GM19099 (cell line): ENCODE measurements around the gene NELFB.
A peak's percentile ranks its signal among the peaks of the same experiment; 100 is the strongest.

Source experiments
- POLR2A ChIP-seq: IDR thresholded peaks from 3 replicates; pipeline ENCODE4 v1.6.1; 2011; ENCODE audit warnings: low read depth; ENCODE audit not compliant: insufficient read length; ENCODE audit errors: extremely low read depth

The NELFB gene

DNA sequence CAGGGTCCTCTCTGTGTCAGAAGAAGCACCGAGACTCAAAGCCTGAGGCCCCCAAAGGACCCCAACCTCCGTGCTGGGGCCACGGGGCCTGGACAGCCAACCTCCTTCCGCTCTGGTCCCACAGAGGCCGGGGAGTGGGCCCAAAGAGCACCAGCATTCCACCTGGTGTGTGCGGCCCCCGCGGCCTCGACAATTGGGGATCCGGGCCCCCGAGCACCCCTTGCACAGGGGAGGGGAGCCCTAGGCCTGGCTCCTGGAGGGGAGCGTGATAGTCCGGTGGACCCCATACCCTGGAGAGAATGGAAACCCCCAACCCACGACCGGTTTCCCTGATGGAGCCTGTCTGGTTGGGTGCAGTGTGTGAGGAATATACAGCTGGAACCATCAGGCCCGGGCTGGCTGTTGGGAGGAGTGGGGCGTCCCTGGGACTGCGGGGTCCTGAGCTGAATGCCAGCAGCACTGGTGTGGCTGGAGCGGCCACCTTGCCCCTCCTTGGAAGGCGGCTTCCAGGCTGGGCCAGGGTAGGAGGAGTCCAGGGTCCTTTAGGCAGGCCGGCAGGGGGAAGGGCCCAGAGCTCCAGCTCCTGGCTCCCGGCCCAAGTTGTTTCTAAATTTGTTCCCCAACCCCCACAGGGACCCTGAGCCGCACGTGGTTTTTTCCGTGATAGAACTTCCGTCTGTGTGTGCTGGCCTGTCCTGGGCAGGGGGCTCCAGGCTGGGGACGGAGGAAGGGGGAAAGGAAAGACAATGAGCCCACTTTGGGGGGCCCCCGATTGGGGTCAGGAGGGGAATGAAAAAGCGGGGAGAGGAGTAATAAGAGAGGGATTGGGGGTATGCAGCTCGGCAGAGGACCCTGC is 21.6 kb downstream of the NELFB start:
- TF ChIP-seq POLR2A = no peak

- peak; percentile 74 for TF ChIP-seq POLR2A
Measured at GRCh38 chr9:137277329-137278041, 22.4 kb downstream of the NELFB start, which contains the start of gene TOR4A. TSS of gene TOR4A (plus strand) at chr9:137277726. CDS start at chr9:137278690, 964 bp downstream.

DNA sequence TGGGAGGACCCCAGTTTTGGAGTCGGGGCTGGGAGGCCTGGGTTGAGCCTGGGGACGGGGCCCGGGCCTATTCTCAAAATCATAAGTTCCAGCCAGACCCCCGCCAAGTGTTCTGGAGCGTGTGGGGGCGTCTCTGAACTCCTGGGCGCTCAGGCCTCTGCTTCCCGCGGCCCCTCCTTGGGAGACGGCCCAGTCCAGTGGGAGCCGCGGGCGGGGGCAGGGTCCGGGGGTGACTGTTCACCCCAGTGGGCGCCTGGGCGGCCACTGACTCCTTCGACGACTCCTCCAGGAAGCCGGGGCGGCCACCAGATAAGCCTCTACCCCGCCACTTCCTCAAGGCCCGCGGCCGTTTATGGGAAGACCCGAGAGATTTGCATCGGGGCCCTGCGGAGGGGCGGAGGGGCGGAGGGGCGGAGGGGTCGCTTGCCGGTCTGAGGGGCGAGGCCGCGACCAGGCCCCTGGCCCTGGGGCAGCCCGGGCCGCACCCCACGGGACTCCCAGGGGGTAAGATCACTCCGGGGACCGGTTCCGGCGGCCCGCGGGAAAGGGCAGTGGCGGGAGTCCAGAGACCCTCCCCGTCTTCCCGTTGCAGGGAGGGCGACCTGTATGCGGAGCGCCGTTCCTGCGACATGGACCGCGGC is 23.1 kb downstream of the NELFB start:
- no peak for TF ChIP-seq POLR2A

DNA sequence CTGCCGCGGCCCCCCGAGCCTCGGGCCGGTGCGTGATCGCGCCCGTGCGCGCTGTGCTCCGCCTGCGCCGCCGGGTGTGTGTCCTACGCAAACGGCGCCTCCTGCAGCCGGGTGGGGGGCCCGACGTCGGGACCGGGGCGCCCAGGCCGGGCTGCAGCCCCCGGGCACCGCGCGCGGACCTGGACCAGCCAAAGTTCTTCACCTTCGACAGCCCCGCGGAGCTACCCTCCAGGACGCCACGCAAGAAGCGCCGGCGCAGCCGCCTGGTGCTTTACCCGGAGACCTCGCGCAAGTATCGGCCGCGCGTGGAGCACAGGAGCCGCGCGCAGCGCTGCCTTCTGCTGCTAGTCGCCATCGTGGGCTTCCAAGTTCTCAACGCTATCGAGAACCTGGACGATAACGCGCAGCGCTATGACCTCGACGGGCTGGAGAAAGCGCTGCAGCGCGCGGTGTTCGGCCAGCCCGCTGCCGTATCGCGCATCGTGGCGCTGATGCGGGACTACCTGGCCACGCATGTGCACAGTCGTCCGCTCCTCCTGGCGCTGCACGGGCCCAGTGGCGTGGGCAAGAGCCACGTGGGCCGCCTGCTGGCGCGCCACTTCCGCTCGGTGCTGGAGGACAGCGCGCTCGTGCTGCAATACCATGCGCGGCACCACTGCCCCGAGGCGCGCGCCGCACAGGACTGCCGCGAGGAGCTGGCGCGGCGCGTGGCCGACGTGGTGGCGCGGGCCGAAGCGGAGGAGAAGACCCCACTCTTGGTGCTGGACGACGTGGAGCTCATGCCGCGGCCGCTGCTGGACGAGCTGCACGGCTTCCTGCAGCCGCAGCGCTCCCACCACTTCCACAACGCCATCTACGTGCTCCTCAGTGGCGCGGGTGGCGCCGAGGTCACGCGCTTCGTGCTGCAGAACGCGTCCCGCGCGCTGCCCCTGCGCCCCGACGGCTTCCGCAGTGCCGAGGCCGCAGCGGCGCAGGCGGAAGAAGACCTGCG is 23.9 kb downstream of the NELFB start:
- no peak for TF ChIP-seq POLR2A

GRCh38 chr9:137279741-137280473 is 24.8 kb downstream of the NELFB start:
- no peak for TF ChIP-seq POLR2A

GRCh38 chr9:137280474-137281344 is 25.6 kb downstream of the NELFB start:
- TF ChIP-seq POLR2A = no peak

DNA sequence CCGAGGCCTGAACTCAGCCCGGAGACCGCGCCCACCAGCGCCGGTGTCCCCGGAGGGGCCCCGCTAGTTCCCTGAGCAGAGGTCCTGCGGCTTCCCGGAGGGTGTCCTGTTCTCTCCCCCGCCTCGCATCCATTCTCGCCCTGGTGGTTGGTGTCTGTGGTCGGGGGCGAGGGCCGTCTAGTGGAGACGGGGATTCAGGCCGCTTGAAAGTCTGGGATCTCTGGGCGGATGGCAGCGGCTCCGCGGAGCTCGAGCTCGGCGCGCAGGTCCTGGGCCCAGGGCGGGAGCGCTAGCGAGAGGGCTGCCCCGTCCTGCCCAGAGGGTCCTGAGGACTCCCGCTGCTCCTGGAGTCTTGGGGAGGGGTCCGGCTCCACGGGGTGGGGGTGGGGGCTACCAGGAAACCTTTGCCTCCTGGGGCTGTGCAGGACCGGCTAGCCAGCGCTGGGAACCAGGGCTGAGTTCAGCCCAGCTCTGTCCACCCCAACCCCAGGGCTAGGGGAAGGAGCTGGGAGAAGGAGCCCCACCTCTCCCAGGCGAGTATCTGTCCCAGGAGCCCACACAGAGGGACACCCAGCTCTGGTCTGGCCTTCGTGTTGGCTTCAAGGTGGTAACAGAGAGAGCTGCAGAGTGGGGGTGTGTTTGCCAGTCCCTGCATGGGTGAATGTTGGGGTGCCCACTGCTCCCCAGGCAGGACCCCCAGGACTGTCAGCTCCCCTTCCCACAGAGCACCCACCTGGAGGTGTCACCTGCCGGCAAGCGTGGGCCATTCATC is 26.4 kb downstream of the NELFB start:
- TF ChIP-seq POLR2A = no peak

- TF ChIP-seq POLR2A = peak; percentile 2
Measured at GRCh38 chr9:137286975-137287383, 31.9 kb downstream of the NELFB start.

GRCh38 chr9:137293094-137293481 is 38.0 kb downstream of the NELFB start:
- no peak for TF ChIP-seq POLR2A

DNA sequence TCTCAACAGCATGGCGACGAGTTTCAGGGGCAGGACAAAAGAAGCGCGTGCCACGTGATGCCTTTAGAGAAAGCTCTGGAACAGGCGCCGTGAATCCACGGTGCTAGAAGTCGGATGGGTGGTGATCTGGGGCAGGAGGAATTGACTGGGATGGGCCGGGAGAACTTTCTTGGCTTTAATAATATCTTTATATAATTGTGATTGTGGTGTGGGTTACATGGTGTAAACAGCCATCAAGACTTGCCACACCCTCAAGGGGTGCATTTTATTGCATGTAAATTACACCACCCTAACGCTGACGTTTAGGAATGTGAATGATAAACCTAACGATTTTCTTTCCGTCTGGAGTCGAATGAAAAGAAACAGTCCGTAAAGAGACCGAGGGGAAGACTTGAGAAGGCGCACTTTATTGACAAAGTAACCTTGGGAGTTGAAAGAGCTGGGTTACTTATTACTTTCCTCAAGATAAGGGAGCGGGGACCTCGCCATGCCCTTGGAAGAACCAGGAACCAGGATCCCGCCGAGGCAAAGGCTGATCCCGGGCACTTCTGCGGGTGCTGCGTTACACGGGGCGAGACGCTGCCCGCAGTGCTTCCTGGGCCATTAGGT is 38.5 kb downstream of the NELFB start:
- no peak for TF ChIP-seq POLR2A

GRCh38 chr9:137294091-137294680 is 39.1 kb downstream of the NELFB start:
- TF ChIP-seq POLR2A = no peak
